SK-N-SH (cell line): ENCODE data around the gene UBTD2. TPM values are rescaled to one million over a fixed set of nuclear protein-coding genes. Genes with fewer than 3 reads are reported as not detected.

ENCODE experiments used
- polyA plus RNA-seq, 3 experiments: library from polyadenylated mRNA; depleted of rRNA; stranded (reverse); fragments of >200 nt; gene quantifications; 2 replicates each; pipeline ENCODE4 v1.2.3, GENCODE V29; 2012
- small RNA-seq, 7 experiments: library from RNA; depleted of rRNA; stranded (forward); fragments of <200 nt; gene quantifications; one replicate each; pipeline ENCODE3, GENCODE V24; 2012

Gene UBTD2
- polyA plus RNA-seq, 1 of the 3 experiments (the other 2 are of a cell fraction), result 13.8 TPM

Small RNA genes within 50 kb of the gene (small RNA-seq; reads per million reads assigned to genes)
- gene RF00191, result 0 reads per million in 7 experiments

Other genes starting within 250 kb of the UBTD2 start
- gene STK10, start 95.5 kb downstream of the UBTD2 start, polyA plus RNA-seq (2012; rRNA removed), result 10.1 and 11.0 TPM in 2 replicates
- gene EFCAB9, start 89.6 kb downstream of the UBTD2 start, polyA plus RNA-seq (2012; rRNA removed), result 0.10 TPM in 1 of 2 replicates, not detected in the other
- 15.0 and 15.7 TPM in 2 replicates for gene SH3PXD2B, start 170.8 kb upstream of the UBTD2 start, polyA plus RNA-seq (2012; rRNA removed)